ENCODE measurements around the gene TAS2R4.
A peak's percentile ranks its signal among the peaks of the same experiment; 100 is the strongest.
"Not testable (repeated sequence)": the region's sequence is repeated elsewhere in the genome, so short reads cannot be mapped to it uniquely, and the experiment has no call there.

The TAS2R4 gene, protein sequence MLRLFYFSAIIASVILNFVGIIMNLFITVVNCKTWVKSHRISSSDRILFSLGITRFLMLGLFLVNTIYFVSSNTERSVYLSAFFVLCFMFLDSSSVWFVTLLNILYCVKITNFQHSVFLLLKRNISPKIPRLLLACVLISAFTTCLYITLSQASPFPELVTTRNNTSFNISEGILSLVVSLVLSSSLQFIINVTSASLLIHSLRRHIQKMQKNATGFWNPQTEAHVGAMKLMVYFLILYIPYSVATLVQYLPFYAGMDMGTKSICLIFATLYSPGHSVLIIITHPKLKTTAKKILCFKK

DNA sequence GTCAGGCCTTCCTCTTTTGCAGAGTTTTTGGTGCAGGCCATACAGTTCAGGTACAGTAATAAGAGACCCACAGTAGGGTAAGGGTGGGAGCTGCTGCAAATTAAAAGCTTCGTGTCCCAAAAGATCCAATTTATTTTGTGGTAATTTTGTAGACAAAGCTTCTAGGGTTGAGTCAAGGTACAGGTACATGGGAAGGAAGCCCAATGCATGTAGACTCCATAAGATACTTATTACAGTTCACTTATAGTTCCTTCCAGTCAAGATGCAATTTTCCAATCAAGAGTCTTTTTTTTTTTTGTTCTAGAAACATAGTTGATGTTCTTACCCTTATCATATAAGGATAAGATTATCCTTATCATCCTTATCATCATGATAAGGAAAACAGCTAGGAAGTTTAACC is at the start of gene TAS2R4:
TSS of gene TAS2R4 (plus strand) at position 301 of the 400 bp plus-strand sequence. CDS start 1,815 bp downstream, outside the sequence.
- DNase-seq (ENCODE audit: low read depth), result no peak

DNA sequence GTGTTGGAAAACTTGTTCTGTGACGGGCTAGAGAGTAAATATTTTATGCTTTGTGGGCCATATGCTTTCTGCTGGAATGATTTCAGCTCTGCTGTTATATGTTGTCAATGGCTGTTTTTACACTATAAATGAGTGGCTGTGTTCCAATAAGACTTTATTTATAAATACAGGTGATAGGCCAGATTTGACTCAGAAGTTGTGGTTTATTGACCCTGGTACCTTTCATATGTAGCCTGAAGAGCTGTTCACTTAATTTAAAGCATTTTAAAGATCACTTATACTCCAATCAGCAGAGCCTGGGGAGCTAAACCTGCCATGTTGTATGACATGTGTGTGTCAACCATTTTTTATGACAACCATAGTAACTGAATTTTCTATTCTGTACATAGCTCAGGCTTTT is 47.5 kb upstream of the TAS2R4 start:
- no peak for DNase-seq (ENCODE audit: low read depth)

DNA sequence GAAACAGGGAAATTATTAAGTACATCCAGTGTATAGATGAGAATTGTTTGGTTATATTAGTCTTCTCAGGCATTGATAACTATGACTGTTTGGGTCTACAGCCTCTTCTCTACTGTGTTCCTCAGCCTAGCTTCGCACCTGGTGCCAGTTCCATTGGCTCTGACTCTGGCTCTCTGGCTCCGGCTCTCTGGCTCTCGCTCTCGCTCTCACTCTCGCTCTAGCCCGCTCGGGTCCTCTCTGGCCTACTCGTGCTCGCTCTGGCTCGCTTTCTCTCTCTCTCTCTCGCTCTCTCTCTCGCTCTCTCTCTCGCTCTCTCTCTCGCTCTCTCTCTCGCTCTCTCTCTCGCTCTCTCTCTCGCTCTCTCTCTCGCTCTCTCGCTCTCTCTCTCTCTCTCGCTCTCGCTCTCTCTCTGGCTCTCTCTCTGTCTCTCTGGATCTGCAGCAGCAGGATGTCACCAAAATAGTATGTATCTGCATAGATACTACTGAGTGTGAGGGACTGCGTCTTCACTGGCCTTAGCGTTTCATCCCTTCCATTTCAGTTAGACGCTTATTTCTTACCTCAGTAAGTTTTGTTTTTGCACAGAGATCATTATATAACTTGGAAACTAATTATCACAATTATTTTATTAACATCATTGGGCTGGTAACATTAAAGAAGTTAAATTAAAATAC is 44.9 kb upstream of the TAS2R4 start:
- DNase-seq (ENCODE audit: low read depth), result no peak

DNA sequence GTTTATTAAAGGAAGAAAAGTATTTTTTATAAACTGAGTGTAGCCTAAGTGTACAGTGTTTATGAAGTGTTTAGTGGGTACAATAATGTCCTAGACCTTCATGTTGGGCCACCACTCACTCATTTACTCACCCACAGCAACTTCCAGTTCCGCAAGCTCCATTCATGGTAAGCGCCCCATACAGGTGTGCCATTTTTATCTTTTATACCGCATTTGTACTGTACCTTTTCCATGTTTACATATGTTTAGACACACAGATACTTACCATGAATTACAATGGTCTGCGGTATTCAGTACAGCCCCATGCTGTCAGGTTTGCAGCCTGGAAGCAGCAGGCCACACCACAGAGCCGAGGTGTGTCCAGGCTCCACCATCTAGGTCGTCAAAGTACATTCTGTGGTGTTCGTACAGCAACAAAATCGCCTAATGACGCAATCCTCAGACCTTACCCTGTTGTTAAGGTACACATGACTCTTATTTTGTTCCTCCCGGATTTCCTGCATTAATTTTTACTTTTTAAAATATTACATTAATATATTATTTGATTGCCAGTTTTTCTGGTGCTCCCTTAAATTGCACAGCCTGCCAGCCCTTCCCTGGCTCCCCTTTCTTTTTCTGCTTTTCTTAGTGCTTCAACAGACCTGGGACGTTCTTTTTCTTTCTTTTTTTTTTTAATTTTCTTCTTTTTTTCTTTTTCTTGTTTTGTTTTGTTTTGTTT is 39.2 kb upstream of the TAS2R4 start:
- DNase-seq (ENCODE audit: low read depth), result no peak

DNA sequence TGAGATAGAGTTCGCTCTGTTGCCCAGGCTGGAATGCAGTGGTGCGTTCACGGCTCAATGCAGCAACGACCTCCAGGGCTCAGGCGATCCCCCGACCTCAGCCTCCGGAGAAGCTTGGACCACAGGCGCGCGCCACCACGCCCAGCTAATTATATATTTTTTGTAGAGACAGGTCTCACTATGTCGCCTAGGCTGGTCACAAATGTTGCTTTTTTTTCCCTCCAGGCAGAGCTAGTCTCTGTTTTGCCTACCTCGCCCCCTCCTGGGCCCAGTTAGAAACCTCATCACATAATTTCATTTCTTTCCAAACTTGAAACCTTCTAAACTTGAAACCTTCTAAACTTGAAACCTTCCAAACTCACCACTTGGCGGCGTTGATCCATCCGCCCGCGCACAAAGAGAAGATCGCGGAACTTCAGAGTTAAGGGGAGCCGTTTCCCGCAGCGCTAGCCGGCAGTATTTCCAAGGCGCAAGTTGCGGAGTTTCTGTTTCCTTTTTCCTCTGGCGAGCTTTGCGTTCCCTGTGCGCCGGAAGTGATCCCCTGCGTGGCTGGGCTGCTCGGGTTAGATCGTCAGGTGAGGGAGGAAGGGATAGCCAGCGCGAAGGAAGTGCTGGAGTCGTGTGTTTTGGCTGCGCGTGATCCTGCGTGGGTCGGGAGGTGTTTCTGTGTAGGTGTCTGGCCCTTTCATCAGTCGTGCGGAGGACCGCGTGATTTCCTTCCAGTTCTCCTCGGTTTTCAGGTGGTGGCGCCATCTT is 38.5 kb upstream of the TAS2R4 start, which contains the start of gene SSBP1:
TSS of gene SSBP1 (plus strand) at position 523 of the 756 bp plus-strand sequence. CDS start 809 bp downstream, outside the sequence.
- DNase-seq (ENCODE audit: low read depth), result peak; percentile 82

DNA sequence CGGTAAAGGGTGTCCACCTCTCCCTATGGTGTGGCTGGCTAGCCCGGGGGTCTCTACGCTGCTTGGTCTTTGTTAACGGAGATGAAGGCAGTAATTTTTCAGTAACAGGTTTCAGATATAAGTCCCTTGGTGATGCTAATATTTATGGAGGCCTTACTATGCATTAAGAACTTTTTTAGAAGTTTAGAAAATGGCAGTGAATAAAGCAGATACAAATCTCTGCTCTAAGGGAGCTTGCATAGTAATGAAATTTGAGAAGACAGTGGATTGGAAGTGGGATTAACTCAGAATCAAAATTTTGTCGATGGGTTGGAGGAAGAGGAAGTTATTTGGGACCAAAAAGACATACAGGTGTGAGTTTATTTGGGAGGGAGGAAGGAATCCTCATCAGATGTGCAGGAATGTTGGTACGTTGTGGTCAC is 37.9 kb upstream of the TAS2R4 start:
- no peak for DNase-seq (ENCODE audit: low read depth)

DNA sequence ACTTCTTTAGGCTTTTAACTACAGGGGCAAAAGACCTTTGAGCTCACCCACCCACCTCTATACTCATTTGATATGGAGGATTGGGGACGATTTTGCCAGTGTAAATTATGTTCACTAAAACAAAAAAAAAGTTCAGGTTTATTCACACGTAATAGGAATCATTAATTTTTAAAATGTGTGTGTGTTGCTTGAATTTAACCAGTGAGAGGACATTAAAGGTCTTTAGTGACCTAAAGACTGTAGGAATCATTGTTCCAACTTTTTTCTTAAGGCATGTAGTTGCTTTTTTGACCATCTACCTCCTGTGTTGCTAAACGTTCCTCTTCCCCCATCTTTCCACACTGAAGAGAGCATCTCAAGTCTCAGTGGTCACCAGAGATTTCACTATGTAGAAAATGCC is 37.2 kb upstream of the TAS2R4 start:
- DNase-seq (ENCODE audit: low read depth), result no peak

DNA sequence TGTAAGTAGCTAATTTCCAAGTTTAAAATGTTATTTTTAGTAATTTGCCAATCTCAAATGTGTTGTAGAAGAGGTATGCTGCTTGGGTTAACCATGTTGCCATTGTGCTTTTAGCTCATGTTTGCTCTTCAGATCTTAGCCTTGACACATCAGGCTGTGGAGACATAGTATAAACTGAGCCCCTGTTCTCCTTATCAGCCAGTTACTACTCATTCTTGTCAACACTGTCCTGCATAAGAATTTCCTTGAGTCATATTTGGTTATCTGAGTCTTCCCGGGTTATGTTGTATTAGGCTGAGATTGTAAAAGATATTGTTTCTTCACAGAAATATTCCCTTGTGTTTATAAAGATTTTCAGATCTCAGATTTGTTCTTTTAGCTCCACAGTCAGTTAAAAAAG is 34.2 kb upstream of the TAS2R4 start:
- DNase-seq (ENCODE audit: low read depth), result no peak

DNA sequence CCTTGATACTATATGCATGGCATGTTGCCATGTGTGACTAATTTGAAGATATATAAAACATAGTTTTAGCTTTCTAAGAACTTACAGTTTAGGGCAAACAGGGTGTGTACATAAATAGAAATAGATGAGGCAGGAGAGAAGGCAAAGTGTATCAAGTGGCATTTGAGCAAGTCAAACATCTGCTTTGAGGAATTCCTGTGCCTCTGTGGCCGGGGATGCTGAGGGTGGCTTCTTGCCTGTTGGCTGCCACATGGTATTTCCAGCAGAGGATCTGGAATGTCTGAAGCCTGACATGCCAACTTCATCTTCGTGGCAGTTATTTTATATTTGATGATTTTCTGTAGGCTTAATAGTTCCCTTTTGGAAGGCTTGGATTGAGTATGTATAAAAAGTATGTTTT is 32.3 kb upstream of the TAS2R4 start:
- DNase-seq (ENCODE audit: low read depth), result no peak

DNA sequence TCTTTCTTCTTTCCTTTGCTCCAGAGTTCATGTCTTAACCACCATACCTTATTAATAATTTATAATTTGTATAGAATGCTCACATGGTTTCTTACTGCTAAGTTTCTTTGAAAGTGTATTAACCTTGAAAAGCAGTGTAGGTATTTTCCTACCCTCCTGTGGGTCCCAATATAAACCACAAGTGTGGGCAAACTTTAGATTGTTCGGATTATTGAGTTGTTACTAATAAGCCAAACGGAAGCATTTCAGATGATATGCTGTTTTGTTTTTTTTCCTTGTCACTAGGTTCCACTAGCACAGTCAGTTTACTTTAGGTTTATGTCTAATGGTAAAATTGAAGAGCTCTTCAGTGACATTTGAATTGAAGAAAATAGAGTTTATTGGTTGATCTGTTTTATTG is 28.1 kb upstream of the TAS2R4 start:
- no peak for DNase-seq (ENCODE audit: low read depth)

DNA sequence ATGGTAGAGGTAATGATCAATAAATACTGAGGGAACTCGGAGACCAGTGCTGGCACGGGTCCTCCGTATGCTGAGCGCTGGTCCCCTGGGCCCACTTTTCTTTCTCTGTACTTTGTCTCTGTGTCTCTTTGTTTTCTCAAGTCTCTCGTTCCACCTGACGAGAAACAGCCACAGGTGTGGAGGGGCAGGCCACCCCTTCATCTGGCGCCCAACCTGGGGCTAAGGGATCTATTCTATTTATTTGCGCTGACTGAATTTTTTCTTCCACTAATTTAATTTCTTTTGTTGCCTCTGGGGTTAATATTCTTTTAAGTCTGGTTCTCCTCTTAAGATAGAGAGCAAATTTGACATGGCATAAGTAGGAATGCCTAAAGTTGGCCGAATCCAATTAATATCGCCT is 24.6 kb upstream of the TAS2R4 start:
- DNase-seq (ENCODE audit: low read depth), result not testable (repeated sequence)

DNA sequence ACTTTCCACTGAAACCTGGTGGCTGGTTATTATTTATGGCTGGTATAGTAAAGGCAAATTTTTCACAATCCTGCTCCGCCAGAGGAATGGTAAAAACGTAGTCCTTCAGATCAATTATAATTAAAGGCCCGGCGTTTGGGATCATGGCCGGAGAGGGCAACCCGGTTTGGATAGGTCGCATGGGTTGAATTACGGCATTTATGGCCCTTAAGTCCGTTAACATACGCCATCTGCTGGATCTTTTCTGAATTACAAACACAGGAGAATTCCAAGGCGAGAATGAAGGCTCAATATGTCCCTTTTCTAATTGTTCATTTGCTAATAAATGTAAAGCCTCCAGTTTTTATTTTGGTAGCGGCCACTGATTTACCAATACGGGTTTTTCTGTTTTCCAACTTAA is 23.8 kb upstream of the TAS2R4 start:
- no peak for DNase-seq (ENCODE audit: low read depth)

DNA sequence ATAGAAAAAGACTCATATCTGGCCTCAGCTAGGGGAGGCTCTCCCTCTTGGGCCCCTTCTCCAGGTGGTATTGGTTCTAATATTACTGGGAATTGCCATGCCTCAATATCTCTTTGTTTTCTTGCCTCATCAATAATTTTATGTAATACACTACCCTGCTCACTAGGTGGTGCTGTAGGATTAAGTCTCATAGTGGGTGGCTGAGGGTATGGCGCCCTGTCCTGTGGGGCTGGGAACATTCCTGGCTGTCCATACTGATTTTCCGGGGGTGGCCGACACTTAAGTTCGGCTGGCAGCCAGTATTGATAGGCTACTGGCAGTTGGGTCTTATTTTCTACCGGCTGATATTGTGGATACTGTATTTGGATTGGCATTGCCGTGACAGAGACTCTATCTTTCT is 21.5 kb upstream of the TAS2R4 start:
- no peak for DNase-seq (ENCODE audit: low read depth)

DNA sequence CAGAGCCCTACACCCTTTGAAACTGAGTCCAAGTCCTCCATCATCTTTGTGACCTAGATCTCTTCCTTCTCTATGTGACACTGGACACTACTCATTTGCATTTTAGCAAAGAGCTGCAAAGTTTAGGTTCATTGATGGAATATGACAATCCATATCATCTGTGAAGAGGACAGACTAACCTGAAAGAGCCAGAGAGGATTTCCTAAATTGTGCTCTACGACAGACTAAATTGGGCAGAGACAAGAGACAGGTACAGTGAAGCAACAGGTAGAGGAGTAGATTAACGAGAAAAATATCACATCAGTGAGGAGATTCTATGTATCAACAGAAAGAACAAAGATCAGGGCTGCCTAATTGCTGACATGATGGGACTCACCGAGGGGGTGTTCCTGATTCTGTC is 12.7 kb upstream of the TAS2R4 start, which contains the start of gene TAS2R3:
TSS of gene TAS2R3 (plus strand) at position 301 of the 400 bp plus-strand sequence. CDS start at position 363, 62 bp downstream.
- DNase-seq (ENCODE audit: low read depth), result no peak

DNA sequence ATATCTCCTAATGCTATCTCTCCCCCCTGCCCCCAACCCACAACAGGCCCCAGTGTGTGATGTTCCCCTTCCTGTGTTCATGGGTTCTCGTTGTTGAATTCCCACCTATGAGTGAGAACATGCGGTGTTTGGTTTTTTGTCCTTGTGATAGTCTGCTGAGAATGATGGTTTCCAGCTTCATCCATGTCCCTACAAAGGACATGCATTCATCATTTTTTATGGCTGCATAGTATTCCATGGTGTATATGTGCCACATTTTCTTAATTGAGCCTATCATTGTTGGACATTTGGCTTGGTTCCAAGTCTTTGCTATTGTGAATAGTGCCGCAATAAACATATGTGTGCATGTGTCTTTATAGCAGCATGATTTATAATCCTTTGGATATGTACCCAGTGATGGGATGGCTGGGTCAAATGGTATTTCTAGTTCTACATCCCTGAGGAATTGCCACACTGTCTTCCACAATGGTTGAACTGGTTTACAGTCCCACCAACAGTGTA is 6.3 kb upstream of the TAS2R4 start:
- DNase-seq (ENCODE audit: low read depth), result not testable (repeated sequence)

DNA sequence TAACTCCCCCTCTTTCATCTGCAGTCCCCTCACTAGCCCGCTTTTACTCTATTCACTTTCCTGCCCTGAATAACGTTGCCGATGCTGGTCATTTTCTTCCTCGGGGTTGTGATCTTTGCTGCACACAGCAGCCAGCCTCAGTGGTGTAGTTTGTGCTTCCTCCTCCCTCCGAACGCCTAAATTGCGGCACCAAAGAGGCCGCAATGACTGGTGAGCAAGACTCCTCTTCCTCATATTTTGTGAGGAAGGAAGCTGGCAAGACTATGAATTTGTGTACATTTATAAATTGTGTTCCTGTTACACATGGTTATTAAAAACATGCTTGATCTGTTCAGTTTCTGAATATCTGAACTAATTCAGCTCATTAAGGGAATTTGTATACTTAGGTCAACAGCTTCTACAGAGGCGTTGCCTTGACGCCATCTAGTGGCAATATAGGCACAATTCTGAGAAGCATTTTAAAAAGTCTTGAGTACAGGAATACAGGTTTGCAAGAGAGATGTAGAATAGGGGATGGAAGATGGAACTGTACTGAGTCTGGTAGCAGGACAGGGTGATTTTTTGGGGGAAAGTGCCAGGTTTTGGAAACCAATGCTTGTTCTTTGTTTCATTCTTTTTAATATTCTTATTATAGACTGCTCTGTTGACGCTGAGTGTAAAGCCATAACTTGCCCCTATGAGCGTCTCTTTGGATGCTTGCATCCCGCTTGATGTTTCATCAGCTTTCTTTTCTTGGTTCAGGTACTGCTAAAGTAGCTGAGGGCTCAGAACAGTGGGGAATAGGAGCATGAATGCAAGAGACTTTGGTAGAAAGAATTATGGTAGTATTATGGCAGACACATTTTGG is 9.5 kb downstream of the TAS2R4 start:
- DNase-seq (ENCODE audit: low read depth), result no peak

DNA sequence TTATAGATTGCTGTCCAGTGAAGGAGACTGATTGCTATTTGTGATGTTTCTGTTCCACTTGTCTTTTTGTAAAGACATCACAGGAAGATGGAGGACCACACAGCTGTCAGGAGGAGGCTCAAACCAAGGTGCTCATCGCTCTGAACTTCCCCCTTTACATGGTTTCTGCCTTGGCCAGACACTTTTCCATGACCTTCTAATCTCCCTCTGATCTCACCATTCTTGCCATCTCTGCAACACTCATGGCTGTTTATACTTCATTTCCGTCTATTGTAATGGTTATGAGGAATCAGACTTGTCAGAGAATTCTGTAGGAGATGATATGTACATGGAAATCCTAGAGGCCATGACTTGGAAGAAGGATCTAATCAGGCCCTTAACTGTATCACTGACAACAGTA is 11.8 kb downstream of the TAS2R4 start:
- DNase-seq (ENCODE audit: low read depth), result no peak

DNA sequence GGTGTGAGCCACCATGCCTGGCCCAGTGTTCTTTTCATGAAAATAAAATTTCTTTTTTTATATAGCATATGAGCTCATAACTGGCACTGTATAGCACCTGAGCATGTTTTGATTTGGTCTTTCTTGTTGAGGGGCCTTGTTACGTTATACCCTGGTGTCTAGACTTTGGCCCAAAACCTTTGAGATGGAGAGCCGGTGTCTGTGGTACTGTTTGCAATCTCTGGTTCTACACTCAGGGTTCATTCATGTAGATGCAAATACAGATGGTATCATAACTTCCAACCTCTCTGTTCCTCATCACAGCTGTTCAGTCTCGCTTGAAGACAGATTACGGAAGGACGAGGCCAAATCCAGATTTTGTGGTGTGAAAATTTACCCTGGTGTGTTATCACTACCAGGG is 13.4 kb downstream of the TAS2R4 start, which contains the start of gene TAS2R5:
TSS of gene TAS2R5 (plus strand) at position 301 of the 400 bp plus-strand sequence. CDS start 145 bp downstream, outside the sequence.
- DNase-seq (ENCODE audit: low read depth), result no peak

DNA sequence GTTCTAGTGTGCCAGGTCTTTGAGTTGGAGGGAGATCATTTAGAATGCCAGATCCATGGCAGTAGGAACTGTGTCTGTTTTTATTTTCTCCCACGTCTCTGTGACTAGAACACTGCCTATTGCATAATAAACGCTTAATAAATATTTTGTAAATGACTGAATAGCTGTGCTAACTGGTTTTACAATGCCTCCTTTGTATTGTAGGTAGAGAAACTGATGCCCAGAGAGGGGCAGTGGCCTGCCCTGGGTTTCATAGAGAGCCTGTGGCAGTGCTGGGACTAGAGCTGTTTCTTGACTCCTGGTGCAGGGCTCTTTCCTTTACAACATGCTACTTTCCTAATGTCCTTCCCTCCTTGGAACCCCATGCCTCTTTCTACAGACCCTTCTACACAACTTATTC is 16.1 kb downstream of the TAS2R4 start:
- no peak for DNase-seq (ENCODE audit: low read depth)

DNA sequence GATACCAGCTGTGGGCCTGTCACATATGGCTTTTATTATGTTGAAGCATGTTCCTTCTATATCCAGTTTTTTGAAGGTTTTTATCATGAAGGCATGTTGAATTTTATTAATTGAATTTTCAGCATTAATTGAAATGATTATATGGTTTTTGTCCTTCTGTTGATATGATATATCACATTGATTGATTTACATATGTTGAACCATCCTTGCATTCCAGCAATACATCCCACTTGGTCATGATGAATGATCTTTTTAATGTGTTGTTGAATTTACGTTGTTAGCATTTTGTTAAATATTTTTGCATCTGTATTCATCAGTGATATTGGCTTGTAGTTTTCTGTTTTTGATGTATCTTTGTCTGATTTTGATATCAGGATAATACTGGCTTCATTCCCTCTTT is 43.6 kb downstream of the TAS2R4 start:
- no peak for DNase-seq (ENCODE audit: low read depth)

DNA sequence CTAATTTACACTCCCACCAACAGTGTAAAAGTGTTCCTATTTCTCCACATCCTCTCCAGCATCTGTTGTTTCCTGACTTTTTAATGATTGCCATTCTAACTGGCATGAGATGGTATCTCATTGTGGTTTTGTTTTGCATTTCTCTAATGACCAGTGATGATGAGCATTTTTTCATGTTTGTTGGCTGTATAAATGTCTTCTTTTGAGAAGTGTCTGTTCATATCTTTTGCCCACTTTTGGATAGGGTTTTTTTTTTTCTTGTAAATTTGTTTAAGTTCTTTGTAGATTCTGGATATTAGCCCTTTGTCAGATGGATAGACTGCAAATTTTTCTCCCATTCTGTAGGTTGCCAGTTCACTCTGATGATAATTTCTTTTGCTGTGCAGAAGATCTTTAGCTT is 46.0 kb downstream of the TAS2R4 start:
- not testable (repeated sequence) for DNase-seq (ENCODE audit: low read depth)
